Ectodermal cell (in vitro differentiated cells): ENCODE data around the gene TBCE.

Experiments used
- H3K27ac ChIP-seq: 2 replicates; pipeline ENCODE4 v1.7.0; 2013; ENCODE audit warnings: mild to moderate bottlenecking, low read depth, low read length; ENCODE audit not compliant: insufficient read depth, poor library complexity, severe bottlenecking
- H3K27me3 ChIP-seq: 2 replicates; pipeline ENCODE4 v1.7.0; 2013; ENCODE audit warnings: mild to moderate bottlenecking, low read length; ENCODE audit not compliant: insufficient read depth, control insufficient read depth, poor library complexity, severe bottlenecking
- H3K36me3 ChIP-seq: one replicate; pipeline ENCODE4 v1.7.0; 2013; ENCODE audit warnings: low read length; ENCODE audit not compliant: control insufficient read depth, insufficient read depth
- H3K4me1 ChIP-seq: one replicate; pipeline ENCODE4 v1.7.0; 2013; ENCODE audit warnings: low read length; ENCODE audit not compliant: control insufficient read depth, insufficient read depth
- H3K4me3 ChIP-seq: 2 replicates; pipeline ENCODE4 v1.7.0; 2013; ENCODE audit warnings: low read depth, low read length, control low read depth; ENCODE audit not compliant: insufficient read depth
- H3K9me3 ChIP-seq: 2 replicates; pipeline ENCODE4 v1.7.0; 2013; ENCODE audit warnings: mild to moderate bottlenecking, low read length, moderate library complexity; ENCODE audit not compliant: control insufficient read depth
- WGBS, 2 experiments: methylation state at CpG; one replicate each; pipeline ENCODE4 v1.1.7; 2013; ENCODE audit warnings: missing lambda C conversion rate in 2 of 2; 5-methylcytosine and 5-hydroxymethylcytosine counted together

Gene TBCE

GRCh38 chr1:235424092-235424491 lies 56.9 kb downstream of the TBCE start:
- H3K27me3 ChIP-seq, result no peaks in the 10 kb centered on the region
- no peak overlapping the region for H3K4me3 ChIP-seq
- peaks cover 4% of the 10 kb centered on the region for H3K4me1 ChIP-seq
- no peaks in the 10 kb centered on the region for H3K9me3 ChIP-seq
- no peak overlapping the region for H3K27ac ChIP-seq
- peaks cover 5% of the 10 kb centered on the region for H3K36me3 ChIP-seq
- WGBS, 2 experiments, result 87 to 92% methylated on average over 8 of the region's 8 CpGs

- WGBS, 2 experiments, result 93 to 94% methylated on average over 9 of the region's 9 CpGs
- no peaks in the 10 kb centered on the region for H3K9me3 ChIP-seq
- peaks cover 5% of the 10 kb centered on the region for H3K36me3 ChIP-seq
- H3K4me1 ChIP-seq, result peaks cover 4% of the 10 kb centered on the region
- no peak overlapping the region for H3K27ac ChIP-seq
- no peak overlapping the region for H3K4me3 ChIP-seq
- H3K27me3 ChIP-seq, result no peaks in the 10 kb centered on the region
Measured at GRCh38 chr1:235425357-235425756, 58.1 kb downstream of the TBCE start.

- no peaks in the 10 kb centered on the region for H3K27me3 ChIP-seq
- no peak overlapping the region for H3K27ac ChIP-seq
- H3K4me1 ChIP-seq, result peaks cover 4% of the 10 kb centered on the region
- no peaks in the 10 kb centered on the region for H3K9me3 ChIP-seq
- WGBS, 2 experiments, result 96 to 98% methylated on average over 4 of the region's 4 CpGs
- peaks cover 5% of the 10 kb centered on the region for H3K36me3 ChIP-seq
- H3K4me3 ChIP-seq, result no peak overlapping the region
Measured at GRCh38 chr1:235426143-235426542, 58.9 kb downstream of the TBCE start.

GRCh38 chr1:235426680-235427079 lies 59.5 kb downstream of the TBCE start:
- Histone ChIP-seq H3K36me3 (peaks cover 5% of the 10 kb centered on the region), H3K27me3 (no peaks in the 10 kb centered on the region)
- WGBS, 2 experiments, result 94 to 96% methylated on average over 13 of the region's 13 CpGs

GRCh38 chr1:235427447-235427846 lies 60.2 kb downstream of the TBCE start:
- H3K27me3 ChIP-seq, result no peaks in the 10 kb centered on the region
- H3K36me3 ChIP-seq, result peaks cover 5% of the 10 kb centered on the region
- H3K4me3 ChIP-seq, result no peak overlapping the region
- H3K4me1 ChIP-seq, result peaks cover 4% of the 10 kb centered on the region
- no peak overlapping the region for H3K27ac ChIP-seq
- 95 to 96% methylated on average over 4 of the region's 4 CpGs for WGBS, 2 experiments
- H3K9me3 ChIP-seq, result no peaks in the 10 kb centered on the region

More at GRCh38 chr1:235426680-235427079, 59.5 kb downstream of the TBCE start:
- H3K27ac ChIP-seq, result no peak overlapping the region
- H3K4me1 ChIP-seq, result peaks cover 4% of the 10 kb centered on the region
- H3K9me3 ChIP-seq, result no peaks in the 10 kb centered on the region
- H3K4me3 ChIP-seq, result no peak overlapping the region

- Histone ChIP-seq H3K27me3 (no peaks in the 10 kb centered on the region), H3K36me3 (peaks cover 5% of the 10 kb centered on the region), H3K27ac (no peak overlapping the region), H3K9me3 (no peaks in the 10 kb centered on the region), H3K4me3 (no peak overlapping the region), H3K4me1 (no peaks in the 10 kb centered on the region)
- WGBS, 2 experiments, result 93 to 94% methylated on average over 5 of the region's 5 CpGs
Measured at GRCh38 chr1:235429143-235429542, 61.9 kb downstream of the TBCE start.

GRCh38 chr1:235430991-235431390 lies 63.8 kb downstream of the TBCE start:
- no peaks in the 10 kb centered on the region for H3K4me1 ChIP-seq
- WGBS, 2 experiments, result 94 to 95% methylated on average over 6 of the region's 6 CpGs

GRCh38 chr1:235434001-235434400 lies 66.8 kb downstream of the TBCE start:
- no peak overlapping the region for H3K27ac ChIP-seq

More at GRCh38 chr1:235430991-235431390, 63.8 kb downstream of the TBCE start:
- H3K9me3 ChIP-seq, result no peaks in the 10 kb centered on the region
- H3K4me3 ChIP-seq, result no peak overlapping the region
- H3K27me3 ChIP-seq, result no peaks in the 10 kb centered on the region
- no peak overlapping the region for H3K27ac ChIP-seq
- H3K36me3 ChIP-seq, result peaks cover 6% of the 10 kb centered on the region

GRCh38 chr1:235441159-235441685 lies 74.0 kb downstream of the TBCE start:
- Histone ChIP-seq H3K4me3 (no peak overlapping the region), H3K27me3 (no peaks in the 10 kb centered on the region), H3K27ac (no peak overlapping the region), H3K4me1 (no peaks in the 10 kb centered on the region), H3K36me3 (peaks cover 28% of the 10 kb centered on the region), H3K9me3 (no peaks in the 10 kb centered on the region)
- 94 to 97% methylated on average over 6 of the region's 6 CpGs for WGBS, 2 experiments

More at GRCh38 chr1:235434001-235434400, 66.8 kb downstream of the TBCE start:
- Histone ChIP-seq H3K4me3 (no peak overlapping the region), H3K4me1 (no peaks in the 10 kb centered on the region), H3K36me3 (peaks cover 16% of the 10 kb centered on the region), H3K9me3 (no peaks in the 10 kb centered on the region), H3K27me3 (no peaks in the 10 kb centered on the region)
- 94% methylated on average over 8 of the region's 8 CpGs for WGBS, 2 experiments

GRCh38 chr1:235442788-235443429 lies 75.7 kb downstream of the TBCE start:
- 94 to 96% methylated on average over 9 of the region's 9 CpGs for whole genome bisulfite sequencing, 2 experiments
- Histone ChIP-seq H3K36me3 (peaks cover 26% of the 10 kb centered on the region), H3K4me3 (no peak overlapping the region)

More at GRCh38 chr1:235442788-235443429, 75.7 kb downstream of the TBCE start:
- no peak overlapping the region for H3K27ac ChIP-seq
- no peaks in the 10 kb centered on the region for H3K9me3 ChIP-seq
- no peaks in the 10 kb centered on the region for H3K27me3 ChIP-seq
- no peaks in the 10 kb centered on the region for H3K4me1 ChIP-seq
